ENCODE results near the gene ANAPC13. TPM values are rescaled to one million over a fixed set of nuclear protein-coding genes. Genes with fewer than 3 reads are reported as not detected.

The ANAPC13 gene
- total RNA-seq, 4 donors from 2014 or later = 28.4 to 52.0 (median 35.9) TPM

GRCh38 chr3:134505485-134505884 lies 19.7 kb upstream of the ANAPC13 start:
- no peak overlapping the region for H3K4me3 ChIP-seq (ENCODE audit: low read depth, poor library complexity, severe bottlenecking)

GRCh38 chr3:134504132-134504531 lies 18.3 kb upstream of the ANAPC13 start:
- 60 to 92% methylated on average over 3 of the region's 3 CpGs for WGBS, 2 donors
- TF ChIP-seq CTCF (IDR thresholded peaks at IDR 0.05) = no peak
- TF ChIP-seq POLR2A (IDR thresholded peaks at IDR 0.05) = no peak
- no peak for DNase-seq (ENCODE audit: low spot score in 2 of 2)
- H3K4me3 ChIP-seq (ENCODE audit: low read depth, poor library complexity, severe bottlenecking) = no peak overlapping the region
- intact Hi-C loops (cut with DNase I; ENCODE audit: low total_unique reads) = no loop called here

More at GRCh38 chr3:134505485-134505884, 19.7 kb upstream of the ANAPC13 start:
- no peak for DNase-seq (ENCODE audit: low spot score in 2 of 2)
- TF ChIP-seq CTCF (IDR thresholded peaks at IDR 0.05) (no peak), POLR2A (IDR thresholded peaks at IDR 0.05) (no peak)
- WGBS, 2 donors = 73 to 100% methylated on average over 2 to 3 of the region's 3 CpGs
- intact Hi-C loops (cut with DNase I; ENCODE audit: low total_unique reads) = no loop called here

- 100% methylated on average over 1 of the region's 1 CpG for WGBS, 2 donors
- TF ChIP-seq POLR2A (IDR thresholded peaks at IDR 0.05) = no peak
- TF ChIP-seq CTCF (IDR thresholded peaks at IDR 0.05) = no peak
- H3K4me3 ChIP-seq (ENCODE audit: low read depth, poor library complexity, severe bottlenecking) = no peak overlapping the region
- intact Hi-C loops (cut with DNase I; ENCODE audit: low total_unique reads) = no loop called here
- DNase-seq (ENCODE audit: low spot score in 2 of 2) = no peak
Measured at GRCh38 chr3:134503266-134503665, 17.5 kb upstream of the ANAPC13 start.

- DNase-seq (ENCODE audit: low spot score in 2 of 2) = no peak
- 78% methylated on average over 3 of the region's 3 CpGs for WGBS, 2 donors
- H3K4me3 ChIP-seq (ENCODE audit: low read depth, poor library complexity, severe bottlenecking) = no peak overlapping the region
- intact Hi-C loops (cut with DNase I; ENCODE audit: low total_unique reads) = no loop called here
- TF ChIP-seq POLR2A (IDR thresholded peaks at IDR 0.05) = no peak
Measured at GRCh38 chr3:134496471-134497071, 10.8 kb upstream of the ANAPC13 start.

GRCh38 chr3:134495980-134496379 lies 10.2 kb upstream of the ANAPC13 start:
- H3K4me3 ChIP-seq (ENCODE audit: low read depth, poor library complexity, severe bottlenecking) = no peak overlapping the region
- TF ChIP-seq CTCF (IDR thresholded peaks at IDR 0.05) (no peak), POLR2A (IDR thresholded peaks at IDR 0.05) (no peak)
- no peak for DNase-seq (ENCODE audit: low spot score in 2 of 2)
- intact Hi-C loops (cut with DNase I; ENCODE audit: low total_unique reads) = no loop called here

- DNase-seq (ENCODE audit: low spot score in 2 of 2) = no peak
- intact Hi-C loops (cut with DNase I; ENCODE audit: low total_unique reads) = no loop called here
- TF ChIP-seq CTCF (IDR thresholded peaks at IDR 0.05) (no peak), POLR2A (IDR thresholded peaks at IDR 0.05) (no peak)
- WGBS, 2 donors = 56 to 68% methylated on average over 5 of the region's 5 CpGs
- H3K4me3 ChIP-seq (ENCODE audit: low read depth, poor library complexity, severe bottlenecking) = no peak overlapping the region
Measured at GRCh38 chr3:134494495-134494894, 8.7 kb upstream of the ANAPC13 start.
